RWPE2 (cell line): Measurements from ENCODE around the gene ZNF804B.

Source experiments
- ATAC-seq: fragments of 200-7000 bp; cut with Tn5 transposase; 3 replicates; pipeline ENCODE4 v1.9.1; 2021; ENCODE audit warnings: low read depth
- DNase-seq: peaks from one replicate; pipeline ENCODE4 v3.0.0-alpha.2; 2020; ENCODE audit warnings: low spot score
- H3K27ac ChIP-seq: fragments of 450-650 bp; 2 replicates; pipeline ENCODE4 v1.5.1; 2017; ENCODE audit warnings: mild to moderate bottlenecking; ENCODE audit not compliant: poor library complexity, severe bottlenecking
- H3K27me3 ChIP-seq: fragments of 250-450 bp; sonication (Bioruptor Pico); 2 replicates; pipeline ENCODE4 v1.5.1; 2021; ENCODE audit warnings: mild to moderate bottlenecking, moderate library complexity; ENCODE audit not compliant: insufficient read depth, poor library complexity, severe bottlenecking
- H3K36me3 ChIP-seq: fragments of 250-450 bp; sonication (Bioruptor Pico); 2 replicates; pipeline ENCODE4 v1.5.1; 2020; ENCODE audit warnings: low read depth, mild to moderate bottlenecking, moderate library complexity
- H3K4me1 ChIP-seq: fragments of 250-450 bp; sonication (Bioruptor Pico); 2 replicates; pipeline ENCODE4 v1.5.1; 2021; ENCODE audit warnings: mild to moderate bottlenecking, moderate library complexity; ENCODE audit not compliant: insufficient read depth, poor library complexity, severe bottlenecking
- H3K4me3 ChIP-seq: fragments of 250-450 bp; sonication (Bioruptor Pico); 2 replicates; pipeline ENCODE4 v1.5.1; 2021; ENCODE audit warnings: mild to moderate bottlenecking, moderate library complexity; ENCODE audit not compliant: severe bottlenecking
- H3K9me3 ChIP-seq: fragments of 250-450 bp; sonication (Bioruptor Pico); 2 replicates; pipeline ENCODE4 v1.5.1; 2021; ENCODE audit warnings: mild to moderate bottlenecking, moderate library complexity; ENCODE audit not compliant: severe bottlenecking
- TF ChIP-seq, protein P1 (sequence below): fragments of 450-650 bp; IDR thresholded peaks from one replicate; pipeline ENCODE4 v1.5.1; 2017; ENCODE audit warnings: mild to moderate bottlenecking, moderate library complexity; ENCODE audit not compliant: poor library complexity, severe bottlenecking

The ZNF804B gene

DNA sequence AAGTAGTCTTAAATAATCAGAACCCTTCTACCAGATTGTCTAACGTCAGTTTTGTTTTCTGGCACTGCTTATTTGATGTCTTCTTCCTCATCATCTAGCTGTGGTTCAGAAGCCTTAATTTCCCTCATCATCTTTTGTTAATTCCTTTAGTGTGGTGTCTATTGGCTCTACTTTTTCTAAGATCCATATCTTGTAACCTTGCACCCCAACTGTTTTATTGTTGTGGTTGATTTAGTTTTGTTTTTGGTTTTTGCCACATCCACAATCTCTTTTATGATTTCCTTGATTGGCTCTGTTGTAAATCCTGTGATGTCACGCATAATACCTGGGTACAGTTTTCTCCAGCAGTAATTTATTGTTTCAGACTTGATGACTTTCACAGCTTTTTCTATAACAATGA lies 499.6 kb downstream of the ZNF804B start:
- Histone ChIP-seq H3K27me3 (no peaks in the 10 kb centered on the region), H3K9me3 (no peaks in the 10 kb centered on the region), H3K36me3 (no peaks in the 10 kb centered on the region), H3K27ac (no peak overlapping the region), H3K4me1 (no peaks in the 10 kb centered on the region), H3K4me3 (no peak overlapping the region)
- TF ChIP-seq, protein P1, sequence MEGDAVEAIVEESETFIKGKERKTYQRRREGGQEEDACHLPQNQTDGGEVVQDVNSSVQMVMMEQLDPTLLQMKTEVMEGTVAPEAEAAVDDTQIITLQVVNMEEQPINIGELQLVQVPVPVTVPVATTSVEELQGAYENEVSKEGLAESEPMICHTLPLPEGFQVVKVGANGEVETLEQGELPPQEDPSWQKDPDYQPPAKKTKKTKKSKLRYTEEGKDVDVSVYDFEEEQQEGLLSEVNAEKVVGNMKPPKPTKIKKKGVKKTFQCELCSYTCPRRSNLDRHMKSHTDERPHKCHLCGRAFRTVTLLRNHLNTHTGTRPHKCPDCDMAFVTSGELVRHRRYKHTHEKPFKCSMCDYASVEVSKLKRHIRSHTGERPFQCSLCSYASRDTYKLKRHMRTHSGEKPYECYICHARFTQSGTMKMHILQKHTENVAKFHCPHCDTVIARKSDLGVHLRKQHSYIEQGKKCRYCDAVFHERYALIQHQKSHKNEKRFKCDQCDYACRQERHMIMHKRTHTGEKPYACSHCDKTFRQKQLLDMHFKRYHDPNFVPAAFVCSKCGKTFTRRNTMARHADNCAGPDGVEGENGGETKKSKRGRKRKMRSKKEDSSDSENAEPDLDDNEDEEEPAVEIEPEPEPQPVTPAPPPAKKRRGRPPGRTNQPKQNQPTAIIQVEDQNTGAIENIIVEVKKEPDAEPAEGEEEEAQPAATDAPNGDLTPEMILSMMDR, result no peak
- no peak for DNase-seq
- ATAC-seq, result no peak

DNA sequence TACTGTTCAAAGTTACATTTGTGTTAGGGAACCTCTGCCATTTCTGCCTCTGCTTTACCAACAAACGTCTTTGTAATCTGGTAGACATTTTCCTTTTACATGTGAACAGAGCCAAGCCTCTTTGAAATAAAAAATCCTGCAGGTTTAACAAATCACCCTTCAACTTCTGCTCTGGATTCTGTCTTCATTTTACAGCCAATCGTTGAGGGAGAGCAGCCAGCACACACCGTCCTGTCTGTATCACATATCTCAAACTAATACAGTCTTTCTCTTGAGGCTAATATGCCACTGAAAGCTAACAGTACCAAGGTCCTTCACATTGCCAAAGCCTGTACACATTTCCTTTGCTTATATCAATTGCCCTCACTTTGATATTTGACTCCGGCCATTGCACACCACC lies 504.6 kb downstream of the ZNF804B start:
- no peak overlapping the region for H3K27ac ChIP-seq
- DNase-seq (no peak), ATAC-seq (no peak)
- no peak overlapping the region for H3K4me3 ChIP-seq
- H3K27me3 ChIP-seq, result no peaks in the 10 kb centered on the region
- no peaks in the 10 kb centered on the region for H3K9me3 ChIP-seq
- H3K36me3 ChIP-seq, result no peaks in the 10 kb centered on the region
- TF ChIP-seq, protein P1, result no peak
- H3K4me1 ChIP-seq, result no peaks in the 10 kb centered on the region

DNA sequence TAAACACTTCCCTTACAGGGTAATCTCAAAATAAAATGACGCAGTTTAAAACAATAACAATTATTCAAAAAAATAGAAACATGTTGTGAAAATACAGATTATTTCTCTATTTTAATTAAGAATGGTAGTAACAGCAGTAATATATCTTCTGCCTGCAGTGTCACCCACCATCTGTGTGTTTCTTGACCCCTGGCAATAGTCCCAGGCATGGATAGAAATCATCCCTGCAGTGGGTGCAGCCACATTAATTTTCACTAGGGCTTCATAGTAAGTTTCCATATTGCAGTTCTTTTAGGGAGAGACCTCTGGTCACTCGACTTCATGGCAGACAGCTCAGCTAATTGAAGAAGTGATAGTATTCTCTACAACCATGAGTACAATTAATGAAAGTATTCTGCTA lies 506.1 kb downstream of the ZNF804B start:
- Histone ChIP-seq H3K4me3 (no peak overlapping the region), H3K4me1 (no peaks in the 10 kb centered on the region), H3K27ac (no peak overlapping the region), H3K9me3 (no peaks in the 10 kb centered on the region), H3K27me3 (no peaks in the 10 kb centered on the region), H3K36me3 (no peaks in the 10 kb centered on the region)
- TF ChIP-seq, protein P1, result no peak
- ATAC-seq (no peak), DNase-seq (no peak)

DNA sequence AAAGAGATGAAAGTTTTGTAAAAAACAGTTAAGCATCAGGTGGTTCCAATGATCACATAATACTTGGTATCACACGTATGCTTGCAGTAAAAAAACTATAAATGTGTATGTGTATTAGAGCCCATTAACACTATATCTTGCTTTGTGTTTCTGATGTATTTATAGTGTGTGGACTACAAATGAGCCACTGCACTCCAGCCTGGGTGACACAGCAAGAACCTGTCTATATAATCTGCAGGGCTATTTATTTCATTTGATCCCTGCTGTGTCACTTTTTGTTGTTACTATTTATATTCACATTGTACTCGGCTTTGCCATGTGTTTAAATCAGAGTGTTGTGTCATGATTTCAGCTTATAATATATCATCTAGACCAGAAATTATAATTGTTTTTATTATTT lies 523.8 kb downstream of the ZNF804B start:
- TF ChIP-seq, protein P1, result no peak
- DNase-seq (no peak), ATAC-seq (no peak)
- H3K27me3 ChIP-seq, result no peaks in the 10 kb centered on the region
- no peak overlapping the region for H3K27ac ChIP-seq
- H3K4me3 ChIP-seq, result no peak overlapping the region
- H3K9me3 ChIP-seq, result no peaks in the 10 kb centered on the region
- no peaks in the 10 kb centered on the region for H3K36me3 ChIP-seq
- no peaks in the 10 kb centered on the region for H3K4me1 ChIP-seq

DNA sequence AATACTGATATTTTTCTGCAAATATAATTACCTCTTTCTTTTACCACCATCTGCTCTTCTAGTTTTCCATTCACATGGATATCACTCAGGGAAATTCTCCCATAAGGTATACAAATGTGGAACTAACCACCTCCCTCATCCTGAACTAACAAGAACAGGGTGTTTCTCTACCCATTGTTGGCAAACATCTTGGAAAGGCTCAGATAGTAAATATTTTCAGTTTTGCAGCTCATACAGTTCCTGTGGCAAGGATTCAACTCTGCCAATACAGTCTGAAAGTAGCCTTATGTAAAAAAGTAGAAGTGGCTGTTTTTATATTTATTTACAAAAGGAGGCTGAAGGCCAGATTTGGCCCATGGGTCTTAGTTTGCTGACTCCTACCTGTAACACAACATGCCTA lies 549.0 kb downstream of the ZNF804B start:
- Histone ChIP-seq H3K9me3 (no peaks in the 10 kb centered on the region), H3K4me3 (no peak overlapping the region), H3K27ac (no peak overlapping the region), H3K4me1 (no peaks in the 10 kb centered on the region), H3K27me3 (peaks cover 3% of the 10 kb centered on the region), H3K36me3 (no peaks in the 10 kb centered on the region)
- DNase-seq (no peak), ATAC-seq (no peak)
- TF ChIP-seq, protein P1, result no peak
